IMR-90 (cell line): ENCODE results near the gene MRPL4.

Source experiments
- ELK1 ChIP-seq: fragments of 150-350 bp; IDR thresholded peaks from 2 replicates; pipeline ENCODE4 v1.6.1; 2016; ENCODE audit warnings: low read depth, mild to moderate bottlenecking, low read length, moderate library complexity, borderline replicate concordance
- FOS ChIP-seq: fragments of 150-350 bp; IDR thresholded peaks from 2 replicates; pipeline ENCODE4 v1.6.1; 2016; ENCODE audit warnings: low read depth, low read length
- POLR2A ChIP-seq: IDR thresholded peaks from 2 replicates; pipeline ENCODE4 v1.6.1; 2012; ENCODE audit warnings: mild to moderate bottlenecking, low read depth, low read length
- RFX5 ChIP-seq: IDR thresholded peaks from 2 replicates; pipeline ENCODE4 v1.8.0; 2012; ENCODE audit warnings: low read depth, mild to moderate bottlenecking, low read length, moderate library complexity
- SMC3 ChIP-seq: fragments of 150-350 bp; IDR thresholded peaks from 2 replicates; pipeline ENCODE4 v1.6.1; 2016; ENCODE audit warnings: low read depth, mild to moderate bottlenecking, antibody characterized with exemption, low read length, moderate library complexity
- TF ChIP-seq, protein P1 (sequence below): conservative IDR thresholded peaks from 2 replicates; pipeline ENCODE4 v1.5.1; 2012; ENCODE audit warnings: mild to moderate bottlenecking, low read depth, low read length, improper control_type of control experiment

DNA sequence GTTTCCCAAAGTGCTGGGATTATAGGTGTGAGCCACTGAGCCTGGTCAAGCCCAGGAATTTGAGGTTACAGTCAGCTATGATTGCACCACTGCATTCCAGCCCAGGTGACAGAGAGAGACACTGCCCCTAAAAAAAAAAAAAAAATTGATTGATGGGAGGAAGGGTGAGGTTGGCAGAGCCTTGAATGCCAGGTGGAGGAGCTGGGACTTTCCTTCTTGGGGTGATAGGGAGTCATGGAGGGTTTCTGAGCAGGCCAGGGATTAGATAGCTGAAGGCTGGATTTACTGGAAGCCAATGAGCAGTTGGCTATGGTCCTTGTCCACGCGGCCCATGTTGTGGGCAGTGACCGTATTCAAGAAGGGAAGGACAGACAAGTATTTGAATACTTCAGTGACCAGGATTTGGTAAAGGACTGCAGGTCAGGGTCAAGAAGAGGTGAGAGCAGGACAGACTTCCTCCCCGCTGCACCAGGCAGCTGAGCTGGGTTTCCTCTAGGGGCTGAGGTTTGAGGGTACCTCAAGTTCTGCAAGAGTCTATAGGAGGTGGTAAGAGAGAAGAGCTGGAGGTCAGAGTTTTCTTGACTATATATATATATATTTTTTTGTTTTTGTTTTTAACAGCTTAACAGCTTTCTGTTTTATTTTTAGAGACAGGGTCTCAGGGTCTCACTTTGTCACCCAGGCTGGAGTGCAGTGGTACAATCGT lies 27.9 kb downstream of the MRPL4 start:
- TF ChIP-seq, protein P1, sequence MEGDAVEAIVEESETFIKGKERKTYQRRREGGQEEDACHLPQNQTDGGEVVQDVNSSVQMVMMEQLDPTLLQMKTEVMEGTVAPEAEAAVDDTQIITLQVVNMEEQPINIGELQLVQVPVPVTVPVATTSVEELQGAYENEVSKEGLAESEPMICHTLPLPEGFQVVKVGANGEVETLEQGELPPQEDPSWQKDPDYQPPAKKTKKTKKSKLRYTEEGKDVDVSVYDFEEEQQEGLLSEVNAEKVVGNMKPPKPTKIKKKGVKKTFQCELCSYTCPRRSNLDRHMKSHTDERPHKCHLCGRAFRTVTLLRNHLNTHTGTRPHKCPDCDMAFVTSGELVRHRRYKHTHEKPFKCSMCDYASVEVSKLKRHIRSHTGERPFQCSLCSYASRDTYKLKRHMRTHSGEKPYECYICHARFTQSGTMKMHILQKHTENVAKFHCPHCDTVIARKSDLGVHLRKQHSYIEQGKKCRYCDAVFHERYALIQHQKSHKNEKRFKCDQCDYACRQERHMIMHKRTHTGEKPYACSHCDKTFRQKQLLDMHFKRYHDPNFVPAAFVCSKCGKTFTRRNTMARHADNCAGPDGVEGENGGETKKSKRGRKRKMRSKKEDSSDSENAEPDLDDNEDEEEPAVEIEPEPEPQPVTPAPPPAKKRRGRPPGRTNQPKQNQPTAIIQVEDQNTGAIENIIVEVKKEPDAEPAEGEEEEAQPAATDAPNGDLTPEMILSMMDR: no peak
- TF ChIP-seq SMC3 (no peak), FOS (no peak), POLR2A (no peak), RFX5 (no peak), ELK1 (no peak)
